Muscle layer of duodenum (tissue), 2 donors: ENCODE data around the gene MEA1.

ENCODE experiments used
- H3K27ac ChIP-seq: one replicate; pipeline ENCODE4 v1.7.0; 2013; ENCODE audit warnings: mild to moderate bottlenecking, low read length
- H3K27me3 ChIP-seq: one replicate; pipeline ENCODE4 v1.7.0; 2013; ENCODE audit warnings: low read depth, mild to moderate bottlenecking, control low read depth, low read length
- H3K36me3 ChIP-seq, 2 donors: one replicate each; pipeline ENCODE4 v1.7.0; 2013; ENCODE audit warnings: low read length in 2 of 2, control low read depth in 1 of 2, mild to moderate bottlenecking in 1 of 2; ENCODE audit not compliant: insufficient read depth in 2 of 2, control insufficient read depth in 1 of 2
- H3K4me1 ChIP-seq, 2 donors: one replicate each; pipeline ENCODE4 v1.7.0; 2013; ENCODE audit warnings: low read length in 2 of 2, mild to moderate bottlenecking in 2 of 2, control low read depth in 1 of 2, moderate library complexity in 1 of 2; ENCODE audit not compliant: insufficient read depth in 2 of 2, control insufficient read depth in 1 of 2
- H3K4me3 ChIP-seq, 2 donors: one replicate each; pipeline ENCODE4 v1.7.0; 2013; ENCODE audit warnings: low read length in 2 of 2, low read depth in 1 of 2, mild to moderate bottlenecking in 1 of 2
- H3K9me3 ChIP-seq, 2 donors: one replicate each; pipeline ENCODE4 v1.7.0; 2013; ENCODE audit warnings: low read length in 2 of 2, control low read depth in 1 of 2, mild to moderate bottlenecking in 1 of 2; ENCODE audit not compliant: control insufficient read depth in 1 of 2
- donor health status: healthy.

The MEA1 gene

DNA sequence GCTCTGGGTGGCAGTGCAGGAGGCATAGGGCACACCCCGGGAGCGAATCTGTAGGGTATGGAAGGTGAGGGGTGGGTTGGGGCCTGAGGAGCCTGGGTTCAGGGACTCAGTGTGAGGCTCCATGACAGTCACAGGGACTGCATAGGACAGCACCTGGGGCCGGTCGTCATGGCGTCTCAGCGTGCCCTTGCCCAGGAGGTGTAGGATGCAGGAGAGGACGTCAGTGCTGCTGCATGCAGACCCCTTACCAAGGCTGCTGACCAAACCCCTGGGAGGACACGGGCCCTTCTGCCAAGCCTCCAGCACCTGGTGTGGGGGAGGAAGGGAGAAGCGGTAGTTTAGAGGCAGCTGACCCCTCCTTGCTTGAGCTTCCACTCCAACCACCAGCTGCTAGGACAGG, 24.0 kb upstream of the MEA1 start:
- Histone ChIP-seq H3K36me3 (peaks cover 27 to 62% of the 10 kb centered on the region in 2 donors), H3K4me3 (no peak overlapping the region), H3K27ac (no peak overlapping the region), H3K4me1 (no peaks in the 10 kb centered on the region), H3K27me3 (no peaks in the 10 kb centered on the region), H3K9me3 (no peaks in the 10 kb centered on the region)

GRCh38 chr6:43037197-43037596, 23.5 kb upstream of the MEA1 start:
- H3K9me3 ChIP-seq, result no peaks in the 10 kb centered on the region
- H3K4me1 ChIP-seq, result no peaks in the 10 kb centered on the region
- H3K4me3 ChIP-seq, result no peak overlapping the region
- H3K36me3 ChIP-seq, result peaks cover 27 to 65% of the 10 kb centered on the region in 2 donors
- no peak overlapping the region for H3K27ac ChIP-seq
- H3K27me3 ChIP-seq, result no peaks in the 10 kb centered on the region

DNA sequence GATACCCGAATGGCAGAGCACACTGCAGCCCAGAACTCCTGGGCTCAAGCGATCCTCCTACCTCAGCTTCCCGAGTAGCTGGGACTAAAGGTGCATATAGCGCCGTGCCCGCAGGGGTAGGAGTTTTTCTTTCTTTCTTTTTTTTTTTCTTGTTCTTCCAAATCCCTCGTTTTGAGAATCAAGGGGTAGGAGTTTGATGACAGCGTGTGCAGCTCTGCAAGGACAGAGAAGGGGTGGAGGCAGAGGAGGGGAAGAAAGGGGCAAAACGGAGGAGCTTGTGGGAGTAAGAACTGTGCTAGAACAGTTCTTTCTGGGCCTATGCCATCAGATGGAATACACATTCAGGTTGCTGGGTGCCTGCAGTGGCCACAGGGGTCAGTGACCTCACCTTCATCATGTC, 23.0 kb upstream of the MEA1 start:
- H3K27ac ChIP-seq, result no peak overlapping the region
- H3K4me1 ChIP-seq, result no peaks in the 10 kb centered on the region
- H3K9me3 ChIP-seq, result no peaks in the 10 kb centered on the region
- no peak overlapping the region for H3K4me3 ChIP-seq
- peaks cover 27 to 65% of the 10 kb centered on the region in 2 donors for H3K36me3 ChIP-seq
- no peaks in the 10 kb centered on the region for H3K27me3 ChIP-seq

DNA sequence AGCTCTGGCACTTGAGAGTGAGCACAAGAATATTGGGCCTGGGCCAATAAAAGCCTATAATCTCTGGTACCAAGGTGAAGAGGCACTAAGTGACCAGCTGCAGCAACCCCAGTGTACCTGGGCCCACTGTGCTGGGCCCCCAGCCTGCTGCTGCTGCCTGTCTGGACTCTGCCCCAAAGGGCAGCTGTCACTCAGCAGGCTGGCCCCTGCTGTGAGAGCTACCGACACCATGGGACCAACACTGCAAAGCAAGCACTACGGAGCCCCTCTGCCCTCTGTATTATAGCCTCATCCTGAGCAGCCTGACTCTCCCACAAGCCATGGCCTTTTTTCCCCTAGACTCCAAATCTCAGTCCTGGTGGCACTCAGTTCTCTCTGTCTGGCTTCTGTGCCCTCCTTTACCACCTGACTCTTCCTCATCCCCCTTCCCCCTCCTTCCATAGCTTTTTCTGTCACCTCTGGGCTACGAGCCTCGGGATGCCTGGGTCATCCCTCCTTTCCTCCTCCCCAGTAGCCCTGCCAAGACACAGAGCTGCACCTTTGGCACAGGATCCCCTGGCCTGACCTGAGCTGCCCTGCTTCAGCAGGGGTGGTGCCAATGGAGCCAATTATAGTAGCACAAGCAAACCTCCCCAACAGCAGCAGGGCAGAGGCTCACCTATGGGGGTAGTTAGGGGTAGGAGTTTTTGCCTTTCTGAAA, 21.9 kb upstream of the MEA1 start:
- no peaks in the 10 kb centered on the region for H3K27me3 ChIP-seq
- H3K27ac ChIP-seq, result no peak overlapping the region
- H3K4me3 ChIP-seq, result no peak overlapping the region
- H3K4me1 ChIP-seq, result no peaks in the 10 kb centered on the region
- H3K9me3 ChIP-seq, result no peaks in the 10 kb centered on the region
- H3K36me3 ChIP-seq, result peaks cover 23 to 62% of the 10 kb centered on the region in 2 donors

DNA sequence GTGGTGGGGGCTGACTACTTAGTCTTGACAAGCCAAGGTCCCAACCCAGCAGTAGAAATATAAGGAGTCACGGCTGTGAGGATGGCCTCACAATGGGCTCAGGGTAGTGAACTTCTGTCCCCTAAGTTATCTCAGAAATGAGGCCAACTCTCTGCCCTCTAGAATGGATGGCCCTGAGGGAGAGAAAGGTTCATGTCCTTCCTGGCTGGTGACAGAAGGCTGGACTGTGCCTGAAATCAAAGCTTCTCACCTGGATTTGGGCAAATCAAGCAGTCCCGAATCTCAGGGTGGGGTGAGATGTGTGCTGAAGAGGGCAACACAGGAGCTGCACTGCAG, 20.4 kb upstream of the MEA1 start:
- H3K36me3 ChIP-seq, result peaks cover 25 to 62% of the 10 kb centered on the region in 2 donors
- no peaks in the 10 kb centered on the region for H3K27me3 ChIP-seq
- H3K27ac ChIP-seq, result no peak overlapping the region
- H3K4me1 ChIP-seq, result no peaks in the 10 kb centered on the region
- H3K9me3 ChIP-seq, result no peaks in the 10 kb centered on the region
- no peak overlapping the region for H3K4me3 ChIP-seq

GRCh38 chr6:43033496-43034189, 19.9 kb upstream of the MEA1 start:
- Histone ChIP-seq H3K36me3 (peaks cover 29 to 62% of the 10 kb centered on the region in 2 donors), H3K4me1 (no peaks in the 10 kb centered on the region), H3K27me3 (no peaks in the 10 kb centered on the region), H3K4me3 (no peak overlapping the region), H3K9me3 (no peaks in the 10 kb centered on the region), H3K27ac (no peak overlapping the region)

DNA sequence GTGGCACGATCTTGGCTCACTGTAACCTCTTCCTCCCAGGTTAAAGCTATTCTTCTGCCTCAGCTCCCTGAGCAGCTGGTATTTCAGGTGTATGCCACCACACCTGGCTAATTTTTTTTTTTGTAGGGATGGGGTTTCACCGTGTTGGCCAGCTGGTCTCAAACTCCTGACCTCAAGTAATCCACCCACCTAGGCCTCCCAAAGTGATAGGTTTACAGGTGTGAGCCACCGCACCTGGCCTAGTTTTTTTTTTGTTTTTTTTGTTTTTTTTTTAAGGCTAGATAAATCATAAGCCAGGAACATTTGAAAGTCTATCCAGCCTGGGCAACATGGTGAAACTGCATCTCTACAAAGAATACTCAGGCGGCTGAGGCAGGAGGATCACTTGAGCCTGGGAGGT, 18.6 kb upstream of the MEA1 start:
- Histone ChIP-seq H3K27me3 (no peaks in the 10 kb centered on the region), H3K36me3 (peaks cover 23 to 62% of the 10 kb centered on the region in 2 donors), H3K9me3 (no peaks in the 10 kb centered on the region), H3K27ac (no peak overlapping the region), H3K4me1 (no peaks in the 10 kb centered on the region), H3K4me3 (no peak overlapping the region)

GRCh38 chr6:43029120-43029519, 15.4 kb upstream of the MEA1 start:
- Histone ChIP-seq H3K9me3 (no peaks in the 10 kb centered on the region), H3K4me3 (no peak overlapping the region), H3K27me3 (no peaks in the 10 kb centered on the region), H3K36me3 (peaks cover 38 to 71% of the 10 kb centered on the region in 2 donors), H3K4me1 (no peaks in the 10 kb centered on the region), H3K27ac (no peak overlapping the region)

GRCh38 chr6:43026365-43026764, 12.6 kb upstream of the MEA1 start:
- H3K36me3 ChIP-seq, result peaks cover 39 to 54% of the 10 kb centered on the region in 2 donors

DNA sequence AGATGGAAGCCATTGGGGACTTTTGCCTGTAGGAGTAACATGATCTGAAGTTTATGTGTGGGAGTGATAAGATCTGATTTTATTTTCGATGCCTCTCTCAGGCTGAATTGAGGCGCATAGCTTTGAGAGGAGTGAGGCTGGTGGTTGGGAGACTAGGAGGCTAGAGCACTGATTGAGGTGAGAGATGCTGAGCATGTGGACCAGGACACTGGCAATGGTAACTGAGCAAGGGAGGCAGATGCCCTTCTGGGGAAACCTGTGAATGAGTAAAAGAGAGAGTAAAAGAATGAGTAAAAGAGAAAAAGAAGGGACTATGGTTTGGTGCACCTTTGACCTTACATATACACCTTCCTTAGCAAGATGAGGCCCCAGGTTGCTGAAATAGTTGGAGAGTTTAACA, 10.7 kb upstream of the MEA1 start:
- no peaks in the 10 kb centered on the region for H3K9me3 ChIP-seq
- no peak overlapping the region for H3K4me3 ChIP-seq
- peaks cover 6 to 17% of the 10 kb centered on the region in 2 donors for H3K4me1 ChIP-seq
- no peaks in the 10 kb centered on the region for H3K27me3 ChIP-seq
- H3K36me3 ChIP-seq, result peaks cover 39 to 51% of the 10 kb centered on the region in 2 donors
- no peak overlapping the region for H3K27ac ChIP-seq

More at GRCh38 chr6:43026365-43026764, 12.6 kb upstream of the MEA1 start:
- Histone ChIP-seq H3K27ac (no peak overlapping the region), H3K4me1 (peaks cover 0 to 11% of the 10 kb centered on the region in 2 donors), H3K4me3 (no peak overlapping the region), H3K27me3 (no peaks in the 10 kb centered on the region), H3K9me3 (no peaks in the 10 kb centered on the region)

DNA sequence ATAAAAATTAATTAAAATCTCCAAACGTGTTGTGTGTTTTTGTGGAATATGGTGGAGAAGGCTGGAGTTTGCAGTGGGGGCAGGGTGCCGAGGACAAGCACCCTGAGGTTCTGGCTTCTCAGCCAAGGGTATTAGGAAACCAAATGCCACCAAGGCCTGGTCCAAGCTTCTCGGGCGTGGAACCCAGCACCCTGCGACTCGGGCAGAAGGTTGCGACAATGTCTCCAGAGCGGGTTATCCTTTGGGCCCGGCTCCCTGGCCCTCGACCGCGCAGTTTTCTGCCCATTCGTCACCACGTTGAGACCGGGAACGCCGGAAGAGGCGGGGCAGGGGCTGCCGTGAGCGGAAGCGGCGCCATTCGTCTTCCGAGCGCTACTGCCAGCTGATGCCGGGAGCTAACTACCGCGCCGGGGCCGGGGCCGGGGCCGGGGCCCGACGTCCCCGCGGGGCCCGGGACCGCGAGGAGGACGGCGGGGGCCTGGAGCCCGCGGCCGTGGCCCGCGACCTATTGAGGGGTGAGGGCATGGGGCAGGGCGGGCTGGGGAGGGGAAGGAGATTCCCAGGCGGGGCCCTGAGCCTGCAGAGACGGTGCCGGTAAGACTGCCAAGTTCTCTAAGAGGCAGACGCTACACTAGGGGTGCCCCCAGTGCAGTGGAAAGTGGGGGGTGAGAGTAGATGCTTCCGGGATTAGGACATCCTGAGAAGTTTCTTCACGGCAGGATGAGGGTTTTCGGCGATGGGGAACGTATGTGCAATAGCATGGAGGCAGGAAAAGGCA, 7.7 kb upstream of the MEA1 start, which contains the start of gene RRP36:
TSS of gene RRP36 (plus strand) at position 354 of the 778 bp plus-strand sequence. CDS start at position 386, 32 bp downstream.
- Histone ChIP-seq H3K9me3 (no peaks in the 10 kb centered on the region), H3K27me3 (no peaks in the 10 kb centered on the region), H3K36me3 (peaks cover 42 to 43% of the 10 kb centered on the region in 2 donors), H3K27ac (peak within 1 kb of the TSS; percentile 83), H3K4me3 (peak within 1 kb of the TSS; percentile 86 to 94), H3K4me1 (peaks cover 9 to 30% of the 10 kb centered on the region in 2 donors)
